GM18505 (cell line): ENCODE measurements around the gene HSF5.
"Not testable (repeated sequence)": the region's sequence is repeated elsewhere in the genome, so short reads cannot be mapped to it uniquely, and the experiment has no call there.

Experiments used
- ATAC-seq: cut with Tn5 transposase; IDR thresholded peaks from one replicate; pipeline ENCODE4 v1.9.1; 2021; ENCODE audit not compliant: unreplicated experiment
- POLR2A ChIP-seq: IDR thresholded peaks from 4 replicates; pipeline ENCODE4 v1.6.1; 2011; ENCODE audit warnings: borderline replicate concordance; ENCODE audit not compliant: insufficient read depth, insufficient read length; ENCODE audit errors: extremely low read depth

The HSF5 gene

DNA sequence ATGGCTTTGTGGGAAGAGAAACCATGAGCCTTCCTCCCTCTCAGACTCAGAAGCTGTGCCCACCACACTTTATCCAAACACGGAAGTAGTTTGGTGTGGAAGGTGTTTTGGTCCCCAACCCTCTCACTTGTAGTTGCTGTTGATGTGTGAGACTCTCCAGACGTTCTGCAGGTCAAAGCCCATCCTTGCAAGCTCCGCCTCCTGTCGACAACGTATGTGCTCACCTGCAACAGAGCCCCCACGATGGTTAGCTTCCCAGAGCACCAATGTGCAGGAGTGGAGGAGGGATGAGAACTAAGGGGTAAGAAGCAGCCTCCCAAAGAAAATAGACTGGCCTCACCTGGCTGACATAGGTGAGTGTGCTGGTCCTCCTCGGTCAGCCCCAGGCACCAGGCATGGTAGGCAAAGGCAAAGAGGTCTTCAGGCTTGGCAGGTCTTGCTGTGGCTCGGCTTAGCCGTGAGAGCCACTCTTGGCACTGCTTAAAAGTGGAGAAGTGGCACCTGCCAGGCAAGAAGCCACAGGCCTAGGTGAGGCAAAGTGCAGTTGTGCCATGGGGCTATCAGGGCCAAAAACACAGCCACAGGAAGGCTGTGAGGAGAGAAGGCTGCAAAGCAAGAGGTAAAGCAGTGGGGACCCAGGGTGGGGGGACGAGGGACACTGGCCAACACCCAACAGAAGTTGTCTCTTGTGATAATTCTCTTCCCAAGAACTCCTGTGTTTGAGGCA lies 20.3 kb upstream of the HSF5 start:
- no peak for ATAC-seq
- TF ChIP-seq POLR2A: no peak

GRCh38 chr17:58507123-58507634 lies 19.0 kb upstream of the HSF5 start:
- no peak for ATAC-seq
- TF ChIP-seq POLR2A: no peak

- TF ChIP-seq POLR2A: no peak
- no peak for ATAC-seq
These were observed 18.3 kb upstream of the HSF5 start for GRCh38 chr17:58506354-58507080.

DNA sequence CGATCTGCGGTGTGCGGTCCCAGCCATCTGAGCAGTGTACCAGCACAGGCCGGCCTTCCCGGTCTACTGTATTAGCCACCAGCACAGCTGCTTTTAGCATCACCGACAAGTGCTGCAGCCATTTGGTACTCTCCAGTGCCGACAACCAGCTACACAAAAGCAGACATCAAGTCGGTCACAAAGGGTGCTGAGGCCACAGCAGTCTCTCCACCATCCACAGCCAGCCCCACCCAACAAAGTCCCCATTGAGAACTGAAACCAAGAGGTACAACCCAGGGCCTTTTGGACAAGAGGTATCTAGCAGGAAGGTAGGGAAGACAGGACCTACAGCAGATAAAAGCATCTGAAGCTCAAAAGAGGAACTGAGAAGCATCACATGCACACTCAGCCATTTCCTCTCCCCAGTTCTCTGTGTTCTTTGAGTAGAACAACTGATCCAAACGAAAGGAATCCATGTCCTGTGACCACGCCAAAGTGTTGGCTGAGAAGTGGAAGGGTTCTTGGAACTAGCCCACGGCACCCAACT lies 16.7 kb upstream of the HSF5 start:
- peak; percentile 77 for ATAC-seq
- TF ChIP-seq POLR2A: no peak

DNA sequence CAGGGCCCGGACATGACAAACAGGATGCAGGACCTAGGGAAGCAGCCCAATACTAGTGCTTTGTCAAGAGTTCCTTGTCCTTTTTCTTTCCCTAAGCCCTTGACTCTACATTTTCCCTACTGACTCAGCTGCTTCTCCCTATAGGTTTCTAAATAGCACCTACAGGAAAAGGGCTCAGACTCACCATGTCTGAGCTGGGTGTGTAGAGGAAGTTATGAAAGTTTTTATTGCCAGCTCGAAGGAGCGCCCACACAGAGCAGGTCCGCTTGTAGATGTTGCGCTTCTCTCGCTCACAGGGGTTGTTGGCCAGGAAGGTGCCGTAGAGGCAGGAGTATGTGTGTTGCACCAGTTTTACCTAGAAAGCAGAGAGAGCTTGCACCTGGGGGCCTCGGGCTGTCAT lies 15.7 kb upstream of the HSF5 start:
- no peak for TF ChIP-seq POLR2A
- no peak for ATAC-seq

DNA sequence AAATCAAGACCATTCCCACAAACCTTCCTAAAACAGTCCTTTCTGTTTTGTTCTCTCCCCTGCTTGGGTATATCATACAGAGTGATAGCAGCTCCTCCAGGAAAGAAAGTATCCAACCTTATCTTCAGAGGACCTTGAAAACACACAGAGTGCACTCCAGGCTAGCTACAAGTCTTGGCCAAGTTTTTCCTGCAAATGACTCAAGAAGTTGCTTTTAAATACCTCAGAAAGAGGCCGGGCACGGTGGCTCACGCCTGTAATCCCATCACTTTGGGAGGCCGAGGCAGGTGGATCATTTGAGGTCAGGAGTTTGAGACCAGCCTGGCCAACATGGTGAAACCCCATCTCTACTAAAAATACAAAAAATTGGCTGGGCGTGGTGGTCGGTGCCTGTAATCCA lies 14.9 kb upstream of the HSF5 start:
- not testable (repeated sequence) for ATAC-seq

GRCh38 chr17:58501451-58501850 lies 13.2 kb upstream of the HSF5 start:
- ATAC-seq: no peak
- no peak for TF ChIP-seq POLR2A

DNA sequence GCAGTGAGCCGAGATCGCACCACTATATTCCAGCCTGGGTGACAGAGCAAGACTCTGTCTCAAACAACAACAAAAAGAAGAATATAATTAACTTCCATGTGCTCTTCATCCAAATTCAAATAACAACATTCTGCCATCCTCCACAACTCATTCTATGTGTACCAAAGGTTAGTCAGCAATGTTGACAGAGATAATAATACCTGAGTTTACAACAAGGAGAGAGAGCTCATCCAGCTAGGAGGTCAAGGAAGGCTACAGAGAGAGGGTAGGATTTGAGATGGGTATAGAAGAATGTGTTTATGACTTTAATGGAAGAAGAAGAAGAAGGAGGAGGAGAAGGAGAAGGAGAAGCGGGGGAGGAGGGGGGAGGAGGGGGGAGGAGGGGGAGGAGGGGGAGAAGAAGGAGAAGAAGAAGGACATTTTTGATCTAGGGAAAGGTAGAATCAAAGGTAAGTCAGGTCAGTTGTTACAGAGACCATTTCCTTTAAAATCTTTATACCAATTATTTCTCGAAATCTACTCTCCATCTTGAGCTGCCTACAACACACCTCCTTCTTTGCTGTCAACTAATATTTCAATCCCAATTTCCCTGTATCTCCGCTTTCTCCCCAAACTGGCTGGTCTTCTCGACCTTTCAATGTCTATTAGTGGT lies 10.1 kb upstream of the HSF5 start:
- no peak for TF ChIP-seq POLR2A
- no peak for ATAC-seq

GRCh38 chr17:58493506-58493905 lies 5.3 kb upstream of the HSF5 start:
- ATAC-seq: no peak
- no peak for TF ChIP-seq POLR2A

DNA sequence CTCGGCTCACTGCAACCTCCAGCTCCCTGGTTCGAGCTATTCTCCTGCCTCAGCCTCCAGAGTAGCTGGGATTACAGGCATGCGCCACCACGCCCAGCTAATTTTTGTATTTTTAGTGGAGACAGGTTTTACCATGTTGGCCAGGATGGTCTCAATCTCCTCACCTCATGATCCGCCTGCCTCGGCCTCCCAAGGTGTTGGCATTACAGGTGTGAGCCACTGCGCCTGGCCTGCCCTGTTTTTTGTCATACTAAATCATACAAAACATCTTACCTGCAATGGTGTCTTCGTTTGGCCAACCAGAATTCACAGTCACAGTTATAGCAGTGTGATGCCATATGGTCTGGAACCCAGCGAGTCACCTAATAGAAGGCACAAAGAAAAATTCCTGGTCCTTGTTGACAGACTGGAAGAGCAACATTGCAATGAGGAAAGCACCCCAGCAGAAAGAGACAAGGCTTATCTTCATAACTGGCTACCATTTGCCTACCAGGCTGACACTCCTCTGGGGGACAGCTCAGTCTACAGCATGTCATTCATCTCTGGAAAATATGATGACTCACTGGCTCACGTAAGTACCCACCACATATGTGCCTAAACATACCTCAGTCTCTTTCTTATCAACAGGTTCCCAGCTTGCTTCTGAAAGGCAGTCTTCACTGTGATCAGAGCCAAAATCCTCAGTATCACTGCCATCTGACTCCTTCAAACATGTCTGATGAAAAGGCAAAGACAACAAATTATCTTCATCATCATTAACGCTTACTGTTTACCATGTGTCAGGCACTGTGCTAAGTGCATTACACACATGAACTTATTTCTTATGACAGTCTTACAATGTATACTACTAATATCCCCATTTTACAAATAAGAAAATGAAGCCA lies 4.3 kb upstream of the HSF5 start:
- no peak for TF ChIP-seq POLR2A
- ATAC-seq: no peak

- TF ChIP-seq POLR2A: no peak
- no peak for ATAC-seq
These were observed 3.4 kb upstream of the HSF5 start for GRCh38 chr17:58491510-58492045.

GRCh38 chr17:58488428-58488890 lies 251 bp upstream of the HSF5 start:
- TF ChIP-seq POLR2A: no peak
- no peak for ATAC-seq
